Gastrocnemius medialis (tissue), 4 donors: ENCODE measurements around the gene ABLIM3.

Source experiments
- CTCF ChIP-seq, 5 experiments: fragments of 450-650 bp in 3 of 5; fragments of 200-600 bp in 2 of 5; sonication (generic) in 2 of 5; IDR thresholded peaks in 4 of 5; conservative IDR thresholded peaks in 1 of 5; 1 replicate in 4 of 5; 2 replicates in 1 of 5; pipeline ENCODE4 v1.5.1; 2016 to 2019; ENCODE audit warnings: antibody characterized with exemption in 5 of 5, mild to moderate bottlenecking in 3 of 5, moderate library complexity in 3 of 5
- POLR2A ChIP-seq, 2 donors: fragments of 450-650 bp; IDR thresholded peaks; one replicate each; pipeline ENCODE4 v1.6.1; 2017; ENCODE audit warnings: antibody characterized with exemption in 2 of 2, mild to moderate bottlenecking in 2 of 2, moderate library complexity in 2 of 2

GRCh38 chr5:149210225-149210624 is 68.9 kb downstream of the ABLIM3 start:
- no peak for TF ChIP-seq CTCF (IDR thresholded peaks at IDR 0.05 in 4 of 5, conservative IDR thresholded peaks at IDR 0.05 in 1 of 5)
- no peak for TF ChIP-seq POLR2A (IDR thresholded peaks at IDR 0.05)
